Measurements from ENCODE around the gene LRIT2.

GRCh38 chr10:84198206-84198915 is 27.0 kb downstream of the LRIT2 start:
- TF ChIP-seq, protein P1, sequence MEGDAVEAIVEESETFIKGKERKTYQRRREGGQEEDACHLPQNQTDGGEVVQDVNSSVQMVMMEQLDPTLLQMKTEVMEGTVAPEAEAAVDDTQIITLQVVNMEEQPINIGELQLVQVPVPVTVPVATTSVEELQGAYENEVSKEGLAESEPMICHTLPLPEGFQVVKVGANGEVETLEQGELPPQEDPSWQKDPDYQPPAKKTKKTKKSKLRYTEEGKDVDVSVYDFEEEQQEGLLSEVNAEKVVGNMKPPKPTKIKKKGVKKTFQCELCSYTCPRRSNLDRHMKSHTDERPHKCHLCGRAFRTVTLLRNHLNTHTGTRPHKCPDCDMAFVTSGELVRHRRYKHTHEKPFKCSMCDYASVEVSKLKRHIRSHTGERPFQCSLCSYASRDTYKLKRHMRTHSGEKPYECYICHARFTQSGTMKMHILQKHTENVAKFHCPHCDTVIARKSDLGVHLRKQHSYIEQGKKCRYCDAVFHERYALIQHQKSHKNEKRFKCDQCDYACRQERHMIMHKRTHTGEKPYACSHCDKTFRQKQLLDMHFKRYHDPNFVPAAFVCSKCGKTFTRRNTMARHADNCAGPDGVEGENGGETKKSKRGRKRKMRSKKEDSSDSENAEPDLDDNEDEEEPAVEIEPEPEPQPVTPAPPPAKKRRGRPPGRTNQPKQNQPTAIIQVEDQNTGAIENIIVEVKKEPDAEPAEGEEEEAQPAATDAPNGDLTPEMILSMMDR (IDR thresholded peaks at IDR 0.05), result no peak
- TF ChIP-seq POLR2AphosphoS5 (IDR thresholded peaks at IDR 0.05; ENCODE audit: low read depth, low read length) (no peak), REST (IDR thresholded peaks at IDR 0.05; ENCODE audit: insufficient read depth in 1 of 2, low read depth in 2 of 2, low read length in 1 of 2) (no peak)
